Fibroblast of the aortic adventitia (primary cell): ENCODE results near the gene ZNF655. TPM values are rescaled to one million over a fixed set of nuclear protein-coding genes. Genes with fewer than 3 reads are reported as not detected.

Experiments used
- DNase-seq: peaks from one replicate; pipeline ENCODE4 v3.0.0-alpha.2; 2010; ENCODE audit warnings: low read depth
- H3K4me3 ChIP-seq: 2 replicates; pipeline ENCODE4 v1.5.1; 2011; ENCODE audit warnings: low read depth, mild to moderate bottlenecking, control low read depth, low read length, moderate library complexity
- total RNA-seq: library from RNA; depleted of rRNA; stranded (reverse); fragments of >200 nt; gene quantifications from 2 replicates; pipeline ENCODE4 v1.2.3, GENCODE V29; 2012; ENCODE audit warnings: low replicate concordance
- TF ChIP-seq, protein P1 (sequence below): IDR thresholded peaks from 2 replicates; pipeline ENCODE4 v1.5.1; 2011; ENCODE audit warnings: mild to moderate bottlenecking, low read length, control low read depth, inconsistent platforms; ENCODE audit not compliant: insufficient read depth

The ZNF655 gene
- total RNA-seq, 1 donor: 76.0 TPM

DNA sequence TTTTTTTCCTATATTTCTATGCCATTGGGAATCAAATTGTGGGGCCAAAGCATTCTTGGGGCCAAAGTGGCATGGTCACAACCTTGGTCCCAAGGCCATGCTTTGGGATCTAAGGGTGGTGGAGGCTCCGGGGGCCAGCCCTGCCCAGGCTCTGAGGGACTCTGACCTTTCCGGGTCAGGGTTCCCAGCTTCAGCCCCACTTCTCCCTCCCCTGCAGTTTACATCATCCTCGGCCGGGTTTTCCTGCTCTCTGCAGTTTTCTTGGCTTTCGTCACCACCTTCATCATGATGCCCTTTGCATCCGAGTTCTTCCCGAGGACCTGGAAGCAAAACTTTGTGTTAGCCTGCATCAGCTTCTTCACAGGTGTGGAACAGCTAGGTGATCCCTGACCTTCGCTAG lies 48.1 kb downstream of the ZNF655 start:
- TF ChIP-seq, protein P1, sequence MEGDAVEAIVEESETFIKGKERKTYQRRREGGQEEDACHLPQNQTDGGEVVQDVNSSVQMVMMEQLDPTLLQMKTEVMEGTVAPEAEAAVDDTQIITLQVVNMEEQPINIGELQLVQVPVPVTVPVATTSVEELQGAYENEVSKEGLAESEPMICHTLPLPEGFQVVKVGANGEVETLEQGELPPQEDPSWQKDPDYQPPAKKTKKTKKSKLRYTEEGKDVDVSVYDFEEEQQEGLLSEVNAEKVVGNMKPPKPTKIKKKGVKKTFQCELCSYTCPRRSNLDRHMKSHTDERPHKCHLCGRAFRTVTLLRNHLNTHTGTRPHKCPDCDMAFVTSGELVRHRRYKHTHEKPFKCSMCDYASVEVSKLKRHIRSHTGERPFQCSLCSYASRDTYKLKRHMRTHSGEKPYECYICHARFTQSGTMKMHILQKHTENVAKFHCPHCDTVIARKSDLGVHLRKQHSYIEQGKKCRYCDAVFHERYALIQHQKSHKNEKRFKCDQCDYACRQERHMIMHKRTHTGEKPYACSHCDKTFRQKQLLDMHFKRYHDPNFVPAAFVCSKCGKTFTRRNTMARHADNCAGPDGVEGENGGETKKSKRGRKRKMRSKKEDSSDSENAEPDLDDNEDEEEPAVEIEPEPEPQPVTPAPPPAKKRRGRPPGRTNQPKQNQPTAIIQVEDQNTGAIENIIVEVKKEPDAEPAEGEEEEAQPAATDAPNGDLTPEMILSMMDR: no peak
- H3K4me3 ChIP-seq: no peak overlapping the region
- no peak for DNase-seq

DNA sequence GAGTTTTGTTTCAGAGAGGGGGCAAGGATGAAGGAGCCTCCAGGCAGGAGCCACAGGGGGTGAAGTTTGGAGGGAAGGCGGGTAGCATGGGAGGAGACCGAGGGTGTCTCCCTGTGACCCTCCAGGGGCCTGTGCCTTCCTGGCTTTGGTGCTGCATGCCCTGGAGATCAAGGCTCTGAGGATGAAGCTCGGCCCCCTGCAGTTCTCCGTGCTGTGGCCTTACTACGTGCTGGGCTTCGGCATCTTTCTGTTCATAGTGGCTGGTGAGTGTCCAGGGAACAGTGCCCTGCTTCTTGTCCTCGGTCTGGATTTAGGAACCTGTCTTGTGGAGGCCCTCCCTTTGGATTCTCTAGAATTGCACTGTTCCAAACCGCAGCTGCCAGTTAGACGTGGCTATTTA lies 49.1 kb downstream of the ZNF655 start:
- TF ChIP-seq, protein P1: no peak
- DNase-seq: no peak

GRCh38 chr7:99614495-99614894 lies 56.1 kb downstream of the ZNF655 start:
- no peak for DNase-seq
- TF ChIP-seq, protein P1: no peak
- H3K4me3 ChIP-seq: no peak overlapping the region

More for the DNA sequence above, 49.1 kb downstream of the ZNF655 start:
- H3K4me3 ChIP-seq: no peak overlapping the region

DNA sequence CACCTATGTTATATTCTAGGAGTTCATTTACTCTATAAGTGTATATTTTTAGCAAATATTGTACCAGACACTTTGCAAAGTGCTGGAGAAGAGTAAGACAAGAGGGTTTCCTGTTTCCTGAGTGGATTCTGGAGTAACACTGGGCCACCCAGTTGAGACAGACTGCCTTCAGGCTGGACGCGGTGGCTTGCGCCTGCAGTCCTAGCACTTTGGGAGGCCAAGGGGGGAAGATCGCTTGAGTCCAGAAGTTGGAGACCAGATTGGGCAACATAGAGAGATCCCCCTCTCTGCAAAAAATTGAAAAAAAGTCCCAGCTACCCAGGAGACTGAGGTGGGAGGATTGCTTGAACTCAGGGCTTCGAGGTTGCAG lies 57.5 kb downstream of the ZNF655 start:
- no peak for DNase-seq
- H3K4me3 ChIP-seq: peak overlapping the region; percentile 99
- TF ChIP-seq, protein P1: no peak

- peak; percentile 93 for DNase-seq
- H3K4me3 ChIP-seq: peak within 1 kb of the TSS; percentile 99
- TF ChIP-seq, protein P1: peak; percentile 23
Measured at GRCh38 chr7:99616359-99617191, 58.1 kb downstream of the ZNF655 start, which contains the start of gene ZSCAN25. Gene ZSCAN25, plus strand, starts transcription at chr7:99616946. Its CDS starts 2,661 bp downstream, at chr7:99619607.

- TF ChIP-seq, protein P1: no peak
- no peak for DNase-seq
- H3K4me3 ChIP-seq: peak overlapping the region; percentile 99
Measured at GRCh38 chr7:99617192-99617781, 58.8 kb downstream of the ZNF655 start.
